Thyroid gland (tissue), 4 donors: ENCODE data around the gene PTCH1.

Experiments used
- POLR2A ChIP-seq, 2 donors: fragments of 450-650 bp; IDR thresholded peaks; one replicate each; pipeline ENCODE4 v1.6.1; 2017; ENCODE audit warnings: antibody characterized with exemption in 2 of 2, mild to moderate bottlenecking in 2 of 2, moderate library complexity in 1 of 2
- TF ChIP-seq, protein P1 (sequence below), 6 experiments: fragments of 200-600 bp in 3 of 6; fragments of 450-650 bp in 3 of 6; sonication (generic) in 3 of 6; IDR thresholded peaks; one replicate each; pipeline ENCODE4 v1.5.1; 2016 to 2019; ENCODE audit warnings: antibody characterized with exemption in 6 of 6, mild to moderate bottlenecking in 2 of 6, inconsistent platforms in 1 of 6, moderate library complexity in 1 of 6

- TF ChIP-seq, protein P1, sequence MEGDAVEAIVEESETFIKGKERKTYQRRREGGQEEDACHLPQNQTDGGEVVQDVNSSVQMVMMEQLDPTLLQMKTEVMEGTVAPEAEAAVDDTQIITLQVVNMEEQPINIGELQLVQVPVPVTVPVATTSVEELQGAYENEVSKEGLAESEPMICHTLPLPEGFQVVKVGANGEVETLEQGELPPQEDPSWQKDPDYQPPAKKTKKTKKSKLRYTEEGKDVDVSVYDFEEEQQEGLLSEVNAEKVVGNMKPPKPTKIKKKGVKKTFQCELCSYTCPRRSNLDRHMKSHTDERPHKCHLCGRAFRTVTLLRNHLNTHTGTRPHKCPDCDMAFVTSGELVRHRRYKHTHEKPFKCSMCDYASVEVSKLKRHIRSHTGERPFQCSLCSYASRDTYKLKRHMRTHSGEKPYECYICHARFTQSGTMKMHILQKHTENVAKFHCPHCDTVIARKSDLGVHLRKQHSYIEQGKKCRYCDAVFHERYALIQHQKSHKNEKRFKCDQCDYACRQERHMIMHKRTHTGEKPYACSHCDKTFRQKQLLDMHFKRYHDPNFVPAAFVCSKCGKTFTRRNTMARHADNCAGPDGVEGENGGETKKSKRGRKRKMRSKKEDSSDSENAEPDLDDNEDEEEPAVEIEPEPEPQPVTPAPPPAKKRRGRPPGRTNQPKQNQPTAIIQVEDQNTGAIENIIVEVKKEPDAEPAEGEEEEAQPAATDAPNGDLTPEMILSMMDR (IDR thresholded peaks at IDR 0.05): no peak
- TF ChIP-seq POLR2A (IDR thresholded peaks at IDR 0.05): no peak
These were observed 29.2 kb upstream of the PTCH1 start for GRCh38 chr9:95545831-95546567.
